ENCODE data around the gene PTPN4. TPM values are rescaled to one million over a fixed set of nuclear protein-coding genes. Genes with fewer than 3 reads are reported as not detected.

Gene PTPN4
- total RNA-seq, 2 donors from 2014 or later: 12.2 to 21.1 TPM

DNA sequence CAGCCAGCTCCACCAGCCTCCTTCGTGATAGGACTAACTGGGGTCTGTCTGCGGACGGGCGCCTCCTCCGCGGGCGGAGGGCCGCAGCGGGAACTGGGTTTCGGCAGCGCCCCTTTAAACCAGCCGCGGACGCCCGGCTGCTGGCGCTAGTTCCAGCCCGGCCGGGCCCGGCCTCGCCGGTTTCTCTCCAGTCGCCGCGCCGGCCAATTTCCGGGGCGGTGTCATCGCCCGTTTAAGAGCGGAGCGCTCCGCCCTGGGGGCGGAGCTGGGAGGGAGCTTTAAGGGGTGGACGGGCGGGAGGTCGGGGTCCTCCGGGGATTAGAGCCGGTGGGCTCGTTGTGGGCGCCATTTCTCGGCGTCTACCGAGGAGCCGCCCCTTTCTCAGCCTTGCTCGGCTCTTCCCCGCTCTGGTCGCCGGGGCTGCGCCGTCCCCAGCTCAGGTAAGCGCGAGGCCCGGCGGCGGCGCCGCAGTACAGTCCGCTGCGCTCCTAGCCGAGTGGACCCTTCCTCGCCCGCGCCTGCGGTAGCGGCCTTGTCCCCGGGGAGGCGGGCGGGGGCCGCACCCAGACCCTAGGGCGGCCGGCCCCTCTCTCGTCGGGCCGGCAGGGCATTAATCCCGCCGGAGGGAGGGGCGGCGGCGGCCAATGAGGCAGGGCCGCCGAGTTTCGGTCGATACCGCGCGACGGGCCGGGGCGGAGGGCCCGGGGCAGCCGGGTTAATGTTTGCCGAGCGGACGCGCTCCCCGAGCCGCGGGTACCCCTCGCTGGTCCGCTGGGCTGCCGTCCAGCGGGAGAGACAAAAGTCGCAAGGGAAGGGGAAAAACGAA lies 253.3 kb downstream of the PTPN4 start, which contains the start of gene EPB41L5:
EPB41L5 (plus strand) TSS at position 307 of the 826 bp plus-strand sequence. CDS start 6,008 bp downstream, outside the sequence.
- ATAC-seq: peak; percentile 95
- WGBS, 2 donors: 0 to 2% methylated on average over 37 to 91 of the region's 104 CpGs
- intact Hi-C loops (cut with DNase I): no loop called here

DNA sequence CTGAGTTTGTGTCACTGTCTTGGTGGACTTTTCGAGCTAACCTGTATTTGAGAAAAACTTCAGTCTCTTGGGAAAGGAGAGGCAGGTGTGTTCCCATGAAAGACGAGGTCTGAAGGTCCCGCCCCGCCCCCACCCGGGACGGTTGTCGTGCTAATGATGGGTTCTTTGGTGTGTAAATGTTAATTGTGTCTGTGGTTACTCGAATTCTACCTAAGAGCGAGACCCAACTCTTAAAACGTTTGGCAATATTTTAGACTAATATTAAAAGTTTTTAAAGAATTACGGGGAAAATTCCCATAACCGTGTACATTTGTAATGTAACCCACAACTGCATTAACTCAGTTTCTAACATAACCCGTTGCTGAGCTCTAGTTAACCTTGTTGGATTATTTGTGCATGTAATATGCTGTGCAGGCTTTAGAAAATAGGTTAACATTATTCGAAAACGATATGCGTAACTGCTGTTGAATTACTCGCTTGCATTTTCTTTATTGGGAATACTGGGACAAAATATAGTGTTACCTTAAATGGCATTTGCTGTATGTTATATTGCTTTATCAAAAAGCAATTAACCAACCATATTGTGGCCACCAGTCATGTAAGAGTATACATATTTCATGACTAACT lies 254.0 kb downstream of the PTPN4 start:
- H3K4me1 ChIP-seq: peaks cover 33% of the 10 kb centered on the region
- TF ChIP-seq, protein P1, sequence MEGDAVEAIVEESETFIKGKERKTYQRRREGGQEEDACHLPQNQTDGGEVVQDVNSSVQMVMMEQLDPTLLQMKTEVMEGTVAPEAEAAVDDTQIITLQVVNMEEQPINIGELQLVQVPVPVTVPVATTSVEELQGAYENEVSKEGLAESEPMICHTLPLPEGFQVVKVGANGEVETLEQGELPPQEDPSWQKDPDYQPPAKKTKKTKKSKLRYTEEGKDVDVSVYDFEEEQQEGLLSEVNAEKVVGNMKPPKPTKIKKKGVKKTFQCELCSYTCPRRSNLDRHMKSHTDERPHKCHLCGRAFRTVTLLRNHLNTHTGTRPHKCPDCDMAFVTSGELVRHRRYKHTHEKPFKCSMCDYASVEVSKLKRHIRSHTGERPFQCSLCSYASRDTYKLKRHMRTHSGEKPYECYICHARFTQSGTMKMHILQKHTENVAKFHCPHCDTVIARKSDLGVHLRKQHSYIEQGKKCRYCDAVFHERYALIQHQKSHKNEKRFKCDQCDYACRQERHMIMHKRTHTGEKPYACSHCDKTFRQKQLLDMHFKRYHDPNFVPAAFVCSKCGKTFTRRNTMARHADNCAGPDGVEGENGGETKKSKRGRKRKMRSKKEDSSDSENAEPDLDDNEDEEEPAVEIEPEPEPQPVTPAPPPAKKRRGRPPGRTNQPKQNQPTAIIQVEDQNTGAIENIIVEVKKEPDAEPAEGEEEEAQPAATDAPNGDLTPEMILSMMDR (IDR thresholded peaks at IDR 0.05): no peak
- no peak for TF ChIP-seq POLR2A (IDR thresholded peaks at IDR 0.05)
- ATAC-seq (peak; percentile 17), DNase-seq (peak in 3 of 4 donors; percentile 56 to 78 (median 67))
- intact Hi-C loops (cut with DNase I): no loop called here
- H3K27me3 ChIP-seq: no peaks in the 10 kb centered on the region
- 5 to 6% methylated on average over 17 of the region's 17 CpGs for WGBS, 2 donors
- peak overlapping the region; percentile 67 to 87 for H3K4me3 ChIP-seq
- H3K9me3 ChIP-seq: no peaks in the 10 kb centered on the region
- H3K27ac ChIP-seq: peak overlapping the region; percentile 90 to 100 (median 100)
- H3K36me3 ChIP-seq (replicated peaks in 1 of 2; ENCODE audit: insufficient read depth in 1 of 2, low read depth in 2 of 2): no peaks in the 10 kb centered on the region

More for the DNA sequence above, 253.3 kb downstream of the PTPN4 start, which contains the start of gene EPB41L5:
- DNase-seq: peak; percentile 93 to 95 (median 94)
- TF ChIP-seq, protein P1 (IDR thresholded peaks at IDR 0.05): peak in 1 of 7 experiments; percentile 5
- peak; percentile 89 to 93 (median 91) for TF ChIP-seq POLR2A (IDR thresholded peaks at IDR 0.05)
- Histone ChIP-seq H3K4me3 (peak within 1 kb of the TSS; percentile 67 to 87), H3K27ac (peak within 1 kb of the TSS; percentile 90 to 100 (median 100)), H3K36me3 (replicated peaks in 1 of 2; ENCODE audit: insufficient read depth in 1 of 2, low read depth in 2 of 2) (no peaks in the 10 kb centered on the region), H3K4me1 (peaks cover 33% of the 10 kb centered on the region), H3K27me3 (no peaks in the 10 kb centered on the region), H3K9me3 (no peaks in the 10 kb centered on the region)

GRCh38 chr2:120014226-120014980 lies 254.7 kb downstream of the PTPN4 start:
- H3K27ac ChIP-seq: peak overlapping the region; percentile 90 to 100 (median 100)
- DNase-seq (peak; percentile 21 to 53 (median 37)), ATAC-seq (no peak)
- H3K36me3 ChIP-seq (replicated peaks in 1 of 2; ENCODE audit: insufficient read depth in 1 of 2, low read depth in 2 of 2): no peaks in the 10 kb centered on the region
- H3K9me3 ChIP-seq: no peaks in the 10 kb centered on the region
- WGBS, 2 donors: 14 to 18% methylated on average over 8 of the region's 8 CpGs
- intact Hi-C loops (cut with DNase I): no loop called here
- peak in 2 of 3 donors; percentile 21 to 36 for TF ChIP-seq POLR2A (IDR thresholded peaks at IDR 0.05)
- TF ChIP-seq, protein P1 (IDR thresholded peaks at IDR 0.05): no peak
- H3K27me3 ChIP-seq: no peaks in the 10 kb centered on the region
- no peak overlapping the region for H3K4me3 ChIP-seq
- H3K4me1 ChIP-seq: peaks cover 33% of the 10 kb centered on the region

DNA sequence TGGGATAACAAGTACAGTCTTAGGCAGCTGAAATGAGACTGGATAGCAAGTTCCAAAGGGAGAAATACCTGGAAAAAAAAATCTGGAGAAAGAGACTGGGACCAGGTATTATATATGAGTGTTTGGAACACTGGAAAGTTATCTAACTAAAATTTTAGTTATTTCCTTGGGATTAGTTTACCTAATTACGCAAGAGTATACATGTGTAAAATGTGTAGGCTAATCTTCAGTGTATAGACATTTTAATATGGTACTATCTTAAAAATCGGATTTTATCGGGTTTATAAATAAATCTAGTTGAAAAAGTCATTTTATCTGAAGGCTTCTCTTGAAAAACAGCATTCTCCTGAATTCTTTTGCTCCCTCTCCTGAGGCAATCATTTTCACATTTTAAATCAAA lies 257.1 kb downstream of the PTPN4 start:
- Histone ChIP-seq H3K36me3 (replicated peaks in 1 of 2; ENCODE audit: insufficient read depth in 1 of 2, low read depth in 2 of 2) (no peaks in the 10 kb centered on the region), H3K4me3 (no peak overlapping the region), H3K9me3 (no peaks in the 10 kb centered on the region), H3K27me3 (no peaks in the 10 kb centered on the region), H3K4me1 (peaks cover 33% of the 10 kb centered on the region), H3K27ac (no peak overlapping the region)
- TF ChIP-seq, protein P1 (IDR thresholded peaks at IDR 0.05): no peak
- no peak for TF ChIP-seq POLR2A (IDR thresholded peaks at IDR 0.05)
- intact Hi-C loops (cut with DNase I): no loop called here
- WGBS, 2 donors: 68 to 71% methylated on average over 3 of the region's 3 CpGs
- ATAC-seq (no peak), DNase-seq (no peak)

All from body of pancreas (tissue), 4 donors.